GM10248 (cell line): ENCODE measurements around the gene STARD13.
A peak's percentile ranks its signal among the peaks of the same experiment; 100 is the strongest.

Experiments used
- CTCF ChIA-PET: fragments of 300-600 bp; sonication (Branson Sonifier 250); formaldehyde crosslinking; extraction: SDS; loops from one replicate; lab custom pipeline; 2021; ENCODE audit warnings: antibody characterized with exemption; lab: Yijun Ruan, JAX
- POLR2A ChIA-PET: fragments of 350-650 bp; sonication (Branson Sonifier 250); formaldehyde crosslinking; extraction: SDS; loops from one replicate; lab custom pipeline; 2020; ENCODE audit warnings: antibody characterized with exemption; lab: Yijun Ruan, JAX
- DNase-seq: peaks from one replicate; pipeline ENCODE4 v3.0.0; 2012; ENCODE audit errors: extremely low spot score
- TF ChIP-seq, protein P1 (sequence below): IDR thresholded peaks from 2 replicates; pipeline ENCODE4 v1.5.1; 2012; ENCODE audit warnings: mild to moderate bottlenecking, low read depth; ENCODE audit errors: extremely low read depth, missing control alignments, control extremely low read depth

The STARD13 gene

DNA sequence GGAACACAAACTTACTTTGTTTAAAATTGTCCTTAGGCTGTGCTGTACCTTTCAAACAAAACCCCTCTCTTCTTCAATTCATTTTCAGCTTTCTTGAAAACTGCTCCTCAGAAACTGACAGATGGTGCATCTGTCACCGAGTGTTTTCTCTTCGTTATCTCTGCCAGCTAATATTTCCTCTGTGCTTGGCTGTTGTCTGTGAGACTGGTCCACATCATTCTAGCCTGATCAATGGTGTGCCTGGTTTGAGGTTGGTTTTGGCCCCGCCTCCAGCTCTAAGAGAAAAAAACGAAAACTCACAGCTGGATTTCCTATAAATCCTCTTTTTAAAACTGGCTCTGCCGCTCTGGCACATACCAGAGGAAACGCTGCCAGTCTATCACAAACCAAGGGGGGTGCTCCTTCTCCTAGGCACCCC, 79.7 kb downstream of the STARD13 start:
- TF ChIP-seq, protein P1, sequence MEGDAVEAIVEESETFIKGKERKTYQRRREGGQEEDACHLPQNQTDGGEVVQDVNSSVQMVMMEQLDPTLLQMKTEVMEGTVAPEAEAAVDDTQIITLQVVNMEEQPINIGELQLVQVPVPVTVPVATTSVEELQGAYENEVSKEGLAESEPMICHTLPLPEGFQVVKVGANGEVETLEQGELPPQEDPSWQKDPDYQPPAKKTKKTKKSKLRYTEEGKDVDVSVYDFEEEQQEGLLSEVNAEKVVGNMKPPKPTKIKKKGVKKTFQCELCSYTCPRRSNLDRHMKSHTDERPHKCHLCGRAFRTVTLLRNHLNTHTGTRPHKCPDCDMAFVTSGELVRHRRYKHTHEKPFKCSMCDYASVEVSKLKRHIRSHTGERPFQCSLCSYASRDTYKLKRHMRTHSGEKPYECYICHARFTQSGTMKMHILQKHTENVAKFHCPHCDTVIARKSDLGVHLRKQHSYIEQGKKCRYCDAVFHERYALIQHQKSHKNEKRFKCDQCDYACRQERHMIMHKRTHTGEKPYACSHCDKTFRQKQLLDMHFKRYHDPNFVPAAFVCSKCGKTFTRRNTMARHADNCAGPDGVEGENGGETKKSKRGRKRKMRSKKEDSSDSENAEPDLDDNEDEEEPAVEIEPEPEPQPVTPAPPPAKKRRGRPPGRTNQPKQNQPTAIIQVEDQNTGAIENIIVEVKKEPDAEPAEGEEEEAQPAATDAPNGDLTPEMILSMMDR = no peak
- POLR2A ChIA-PET = no interaction called here
- CTCF ChIA-PET = interaction anchor here (0.7 to 2.4 kb wide), 7 partner anchors 8 to 337 kb away, joined by 3 to 10 read pairs (median 5); no protein-coding TSS in a partner anchor
- DNase-seq = peak; percentile 28

DNA sequence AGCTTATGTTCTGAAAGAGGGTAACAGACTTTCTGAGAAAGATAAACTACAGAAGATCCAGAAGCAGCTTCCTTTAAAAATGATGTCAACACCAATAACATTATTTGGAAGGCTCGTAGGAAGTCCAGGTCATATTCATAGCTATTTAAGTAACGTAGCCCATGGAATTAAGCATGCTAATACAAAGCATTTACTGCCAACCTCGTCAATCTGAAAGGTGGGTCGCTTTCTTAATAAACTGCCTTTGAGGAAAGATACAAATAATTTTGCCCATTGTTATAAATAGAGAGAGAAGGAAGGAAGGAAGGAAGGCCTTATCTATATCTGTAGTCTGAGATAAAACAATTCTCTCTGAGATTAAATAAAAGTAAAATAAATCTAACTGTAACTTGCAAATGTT, 80.3 kb downstream of the STARD13 start:
- ChIA-PET POLR2A (no interaction called here), CTCF (interaction anchor here (0.7 to 3.1 kb wide), 10 partner anchors 8 to 338 kb away, joined by 3 to 14 read pairs (median 6); no protein-coding TSS in a partner anchor)
- TF ChIP-seq, protein P1 = no peak
- no peak for DNase-seq

DNA sequence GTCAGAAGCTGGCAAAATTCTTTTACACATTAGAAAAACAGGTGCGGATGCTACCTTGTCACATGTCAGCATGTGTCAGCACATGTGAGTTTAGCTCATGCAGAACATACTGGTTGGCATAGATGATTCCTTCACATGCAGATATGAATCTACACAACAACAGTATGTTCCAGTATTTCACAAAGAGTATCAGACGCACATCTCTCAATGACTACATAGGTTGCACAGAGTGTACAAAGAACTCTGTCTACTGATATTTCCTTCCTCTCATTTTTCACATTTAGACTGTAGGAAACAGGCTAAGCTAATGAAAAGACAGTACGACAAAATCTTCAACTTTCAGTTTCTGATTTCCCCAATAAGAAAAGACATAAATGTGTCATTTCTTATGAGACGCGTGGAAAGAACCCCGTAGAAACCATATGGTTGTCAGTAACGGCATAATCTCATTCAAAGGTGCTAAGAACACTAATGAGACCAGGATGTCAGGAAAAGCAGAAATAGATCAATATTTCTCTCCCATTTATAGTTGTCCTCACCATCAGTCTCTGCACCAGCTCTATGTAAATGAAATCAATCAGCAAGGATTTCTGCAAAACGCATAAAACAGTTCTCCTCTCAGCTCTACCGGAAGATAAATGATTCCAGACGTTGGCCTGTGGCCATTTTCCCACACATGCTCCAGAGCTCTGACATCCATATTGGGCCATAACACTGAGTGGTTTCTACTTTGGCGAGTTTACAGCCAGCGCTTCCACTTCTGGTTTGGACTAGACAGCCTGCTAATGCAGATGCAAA, 81.2 kb downstream of the STARD13 start:
- POLR2A ChIA-PET = interaction anchor here (1.3 kb wide), 1 partner anchor 12 kb away, joined by 3 read pairs; no protein-coding TSS in a partner anchor
- TF ChIP-seq, protein P1 = no peak
- no peak for DNase-seq
- CTCF ChIA-PET = interaction anchor here (0.9 to 3.1 kb wide), 8 partner anchors 8 to 338 kb away, joined by 3 to 14 read pairs (median 7); no protein-coding TSS in a partner anchor

DNA sequence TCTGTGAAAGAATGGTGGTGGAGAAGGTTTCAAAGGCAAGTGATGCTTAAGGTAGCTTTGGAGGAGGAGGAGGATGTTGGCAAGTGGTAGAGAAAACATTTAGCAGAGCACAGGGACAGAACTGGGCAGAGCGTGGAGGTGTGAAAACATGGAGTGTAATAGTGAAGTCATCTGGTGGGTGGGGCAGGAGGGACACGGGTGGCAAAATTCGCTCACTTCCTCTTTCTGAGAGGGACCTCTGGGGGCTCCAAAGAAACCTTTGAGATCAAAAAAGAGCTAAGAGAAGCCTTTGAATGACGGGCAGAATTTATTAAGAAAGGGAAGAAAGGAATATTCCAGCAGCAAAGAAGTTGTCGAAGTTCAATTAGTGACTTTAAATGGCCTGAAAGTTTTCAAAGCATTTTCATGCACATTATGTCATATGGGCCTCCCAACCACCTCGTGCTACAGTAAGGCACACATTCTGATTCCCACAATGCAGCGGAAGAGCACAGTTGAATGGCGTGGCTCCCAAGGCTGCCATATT, 82.8 kb downstream of the STARD13 start:
- CTCF ChIA-PET = interaction anchor here (1.2 to 3.1 kb wide), 4 partner anchors 11 to 340 kb away, joined by 3 to 14 read pairs (median 9); no protein-coding TSS in a partner anchor
- POLR2A ChIA-PET = interaction anchor here (0.8 kb wide), 1 partner anchor 20 kb away, joined by 3 read pairs; no protein-coding TSS in a partner anchor
- no peak for DNase-seq
- TF ChIP-seq, protein P1 = no peak

DNA sequence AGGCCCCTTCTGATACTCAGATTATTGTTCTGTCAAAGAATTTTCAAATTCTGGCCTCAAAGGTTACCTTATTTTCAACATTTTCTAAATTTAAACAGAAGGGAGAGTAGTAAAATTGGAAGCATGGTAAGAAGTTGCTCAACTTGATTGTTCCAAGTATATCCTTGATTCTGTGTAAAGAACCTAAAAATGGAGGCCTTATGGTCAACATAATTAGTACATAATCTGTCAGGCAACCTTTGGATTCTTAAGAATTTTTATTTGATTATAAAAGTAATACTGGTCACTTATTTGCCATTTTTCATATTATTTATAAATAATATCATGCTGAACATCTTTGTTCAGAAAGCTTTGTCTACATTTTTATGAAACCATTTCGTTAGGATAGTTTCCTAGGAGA, 83.9 kb downstream of the STARD13 start:
- CTCF ChIA-PET = interaction anchor here (1.3 kb wide), 1 partner anchor 341 kb away, joined by 3 read pairs; no protein-coding TSS in a partner anchor
- TF ChIP-seq, protein P1 = no peak
- POLR2A ChIA-PET = no interaction called here
- no peak for DNase-seq

DNA sequence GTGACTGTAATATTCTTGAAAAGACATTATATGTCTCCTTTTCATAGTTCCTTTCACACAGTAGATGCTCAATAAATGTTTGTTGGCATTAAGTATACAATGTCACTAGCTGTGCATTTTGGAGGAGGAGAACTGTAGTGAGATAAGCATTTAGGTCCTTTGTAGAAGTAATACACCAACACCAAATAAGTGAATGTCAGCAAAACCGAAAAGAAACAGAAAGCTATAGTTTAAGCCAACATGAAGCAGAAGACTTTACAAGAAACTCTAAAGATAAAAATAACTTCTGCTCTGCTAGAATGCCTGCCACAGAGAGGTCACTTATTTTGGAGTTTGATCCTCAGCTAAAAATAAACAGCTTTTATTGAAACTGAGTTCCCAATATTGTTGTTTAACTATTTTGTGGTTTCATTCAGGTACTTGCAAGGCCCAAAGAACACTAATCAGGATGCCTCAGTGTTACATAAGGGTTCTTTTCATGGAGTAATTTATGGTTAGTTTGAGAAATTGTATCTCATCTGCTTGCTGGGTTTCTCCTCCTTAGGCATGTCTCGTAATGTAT, 86.2 kb downstream of the STARD13 start:
- CTCF ChIA-PET = interaction anchor here (1.4 to 1.8 kb wide), 2 partner anchors 29 to 31 kb away, joined by 3 to 9 read pairs; no protein-coding TSS in a partner anchor
- TF ChIP-seq, protein P1 = no peak
- DNase-seq = no peak

More for the DNA sequence above, 86.2 kb downstream of the STARD13 start:
- POLR2A ChIA-PET = interaction anchor here (1.0 kb wide), 1 partner anchor 61 kb away, joined by 6 read pairs; no protein-coding TSS in a partner anchor
